HG03025 (cell line): ENCODE data around the gene KIF3C.
"Not testable (repeated sequence)": the region's sequence is repeated elsewhere in the genome, so short reads cannot be mapped to it uniquely, and the experiment has no call there.

ENCODE experiments used
- ATAC-seq: cut with Tn5 transposase; IDR thresholded peaks from one replicate; pipeline ENCODE4 v1.9.1; 2021; ENCODE audit warnings: mild to moderate bottlenecking, moderate library complexity; ENCODE audit not compliant: unreplicated experiment, low FRiP score

The KIF3C gene

DNA sequence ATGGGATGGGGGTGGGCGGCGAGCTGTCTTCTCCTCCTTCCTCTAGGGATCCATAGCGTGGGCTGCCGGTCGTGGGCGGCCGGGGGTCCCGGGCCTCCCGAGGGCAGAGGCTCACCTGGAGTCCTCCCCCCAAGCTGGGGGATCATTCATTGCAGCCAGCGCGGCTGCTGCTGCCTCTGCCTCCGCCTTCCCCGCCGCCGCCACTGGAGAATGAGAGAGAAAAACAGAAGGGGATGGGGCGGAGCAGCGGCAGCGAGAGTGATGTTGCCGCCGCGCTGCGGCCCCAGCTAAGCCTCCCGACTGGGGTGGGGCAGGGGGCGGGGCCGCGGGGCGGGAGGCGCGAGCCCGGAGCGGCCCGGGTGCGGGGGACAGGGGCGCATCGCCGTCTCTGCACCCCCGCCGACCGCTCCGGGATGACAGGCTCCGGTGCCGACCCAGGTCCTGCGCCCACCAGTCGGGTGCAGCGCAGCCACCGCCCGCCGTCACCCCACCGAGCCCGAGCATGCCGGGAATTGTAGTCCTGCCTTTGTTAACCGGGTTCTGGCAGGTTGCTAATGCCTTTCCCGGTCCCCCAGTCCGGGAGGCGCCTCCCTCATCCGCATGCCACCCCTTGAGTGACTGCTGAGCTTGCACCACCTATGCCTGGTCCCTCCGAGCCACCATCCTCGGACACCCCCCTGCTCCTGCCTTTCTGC lies at the start of gene KIF3C:
Gene KIF3C, minus strand, starts transcription at position 225 of the 695 bp plus-strand sequence. CDS start 580 bp downstream, outside the sequence.
- peak; percentile 53 for ATAC-seq

DNA sequence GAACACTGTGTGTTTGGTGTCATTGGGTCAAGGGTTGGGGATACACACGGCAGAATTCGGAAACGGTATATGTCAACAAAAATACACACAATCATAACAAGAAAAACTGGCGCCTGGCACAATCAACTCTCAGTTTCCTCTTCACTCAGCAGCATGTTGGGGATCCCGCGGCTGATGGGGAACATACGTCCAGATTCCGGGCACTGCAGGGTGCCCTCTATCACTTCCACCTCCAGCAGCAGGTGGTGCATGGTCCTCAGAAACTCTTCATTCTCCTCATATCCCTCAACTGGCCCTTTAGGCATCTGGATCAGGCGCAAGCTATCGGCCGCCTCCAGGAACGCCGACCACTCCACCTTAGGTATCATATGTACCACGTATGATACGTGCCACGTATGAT lies 45.8 kb upstream of the KIF3C start:
- ATAC-seq, result not testable (repeated sequence)

DNA sequence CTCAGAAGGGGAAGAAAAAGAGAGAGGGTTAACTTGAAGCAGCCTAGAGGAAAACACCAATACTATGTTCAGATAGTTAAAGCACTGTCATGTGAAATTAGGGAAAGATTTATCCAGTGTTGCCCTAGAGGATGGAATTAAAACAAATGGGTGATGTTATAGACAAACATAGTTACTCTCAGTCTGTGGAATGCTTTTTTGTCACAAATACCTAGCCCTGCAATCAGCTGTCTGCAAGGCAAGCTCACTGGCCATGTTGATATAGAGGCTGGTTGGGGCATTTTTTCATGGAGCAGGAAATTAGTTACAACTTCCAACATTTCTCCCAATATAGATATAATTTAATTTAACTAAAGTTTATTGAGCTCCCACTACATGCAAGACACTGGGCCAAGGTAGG lies 43.2 kb upstream of the KIF3C start:
- no peak for ATAC-seq

DNA sequence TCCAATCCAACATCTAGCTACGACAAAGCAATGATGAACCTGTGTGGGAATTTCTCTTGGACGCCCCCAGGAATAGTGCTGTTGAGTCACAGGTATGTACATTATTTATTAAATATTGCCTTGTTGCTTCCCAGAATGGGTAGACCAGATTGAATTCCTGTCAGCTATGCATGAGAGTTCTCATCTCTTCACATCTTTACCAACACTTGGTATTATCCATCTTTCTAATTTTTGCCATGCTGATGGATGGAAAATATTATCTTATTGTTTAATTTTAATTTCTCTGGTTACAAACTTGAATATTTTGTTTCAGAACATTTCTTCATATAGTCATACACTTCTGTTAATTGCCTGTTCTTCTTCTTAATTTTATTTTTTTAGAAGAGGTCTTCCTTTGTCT lies 42.0 kb upstream of the KIF3C start:
- ATAC-seq, result no peak

DNA sequence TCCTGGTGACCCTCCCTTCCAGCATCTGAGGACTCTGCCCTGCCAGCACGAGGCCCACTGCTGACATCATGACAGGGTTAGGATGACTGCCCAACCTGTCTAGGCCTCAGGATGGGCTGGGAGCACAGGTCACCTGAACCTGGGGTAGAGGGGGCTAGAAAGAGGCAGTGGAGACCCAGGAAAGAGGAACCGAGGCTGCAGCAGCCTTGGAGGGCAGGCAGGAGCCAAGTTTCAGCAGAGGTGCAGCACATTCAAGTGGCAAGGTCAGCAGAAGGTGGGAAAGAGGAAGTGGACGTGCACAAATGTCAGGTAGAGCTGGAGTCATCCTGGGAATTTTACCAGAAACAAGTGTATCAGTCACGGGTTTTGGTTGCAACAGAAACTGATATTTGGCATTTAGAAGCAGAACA lies 37.9 kb upstream of the KIF3C start:
- no peak for ATAC-seq

DNA sequence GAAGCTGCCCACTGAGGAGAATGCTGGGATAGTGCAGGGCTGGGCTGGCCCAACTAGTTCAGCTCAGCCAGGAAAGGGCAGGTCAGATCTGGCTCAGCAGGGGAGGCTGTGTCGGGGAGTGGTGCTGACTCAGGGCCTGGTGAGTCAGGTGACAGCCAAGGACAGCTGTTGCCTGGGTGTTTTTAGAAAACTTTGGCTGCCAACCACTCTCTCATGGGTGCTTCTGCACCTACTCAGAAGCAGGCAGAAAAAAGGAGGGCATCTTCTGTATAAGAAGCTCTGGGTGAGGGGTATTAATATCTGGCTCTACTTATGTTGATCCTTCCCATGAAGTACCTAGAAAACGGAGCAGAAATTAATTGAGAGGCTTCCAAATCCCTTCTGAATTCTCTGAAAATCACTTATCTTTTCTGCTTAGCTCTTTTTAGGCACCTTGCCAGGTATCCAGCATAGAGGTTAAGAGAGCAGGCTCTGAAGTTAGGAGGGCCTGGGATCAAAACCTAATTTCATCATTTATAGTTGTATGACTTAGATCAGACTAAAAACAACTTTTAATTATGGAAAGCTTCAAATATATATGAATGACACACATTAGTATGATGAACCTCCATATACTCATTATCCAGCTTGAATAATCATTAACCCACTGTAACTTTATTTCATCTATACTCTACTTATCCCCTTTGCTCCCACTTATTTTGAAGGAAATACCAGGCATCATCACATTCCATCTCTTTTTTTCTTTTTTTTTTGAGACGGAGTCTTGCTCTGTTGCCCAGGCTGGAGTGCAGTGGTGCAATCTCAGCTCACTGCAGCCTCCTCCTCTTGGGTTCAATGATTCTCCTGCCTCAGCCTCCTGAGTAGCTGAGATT lies 36.1 kb upstream of the KIF3C start:
- ATAC-seq, result no peak

DNA sequence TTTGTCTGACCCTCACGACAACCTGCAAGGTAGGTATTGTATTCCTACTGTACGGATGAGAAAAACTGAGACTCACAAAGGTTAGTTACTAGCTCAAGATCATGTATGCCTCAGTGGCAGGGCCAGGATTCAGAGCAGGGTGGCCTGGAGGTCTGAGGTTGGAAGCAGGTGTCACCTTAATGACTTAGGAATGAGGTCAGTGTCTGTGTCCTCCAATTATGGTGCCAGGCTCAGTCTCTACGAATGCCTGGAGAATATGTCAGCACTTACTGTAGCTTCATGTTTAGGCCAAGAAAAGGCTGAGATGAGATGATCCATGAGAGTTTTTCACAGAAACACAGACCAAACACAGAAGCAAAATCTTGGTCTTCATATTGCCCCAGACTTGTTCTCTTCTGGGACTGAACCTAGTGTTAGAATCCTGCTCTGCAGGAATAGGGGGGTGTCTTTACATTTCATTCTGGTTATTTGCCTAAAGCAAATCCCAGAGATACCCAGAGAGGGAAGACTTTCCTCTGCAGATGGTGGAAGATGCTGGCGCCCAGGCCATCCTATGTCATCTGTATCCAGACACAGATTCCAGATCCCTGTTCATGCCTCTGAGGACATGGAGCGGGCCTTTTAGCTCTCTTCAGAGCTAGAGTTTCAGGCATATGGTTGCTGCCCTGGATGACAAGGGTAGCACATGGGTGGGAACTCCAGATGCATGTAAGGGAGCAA lies 35.3 kb upstream of the KIF3C start:
- ATAC-seq, result no peak

DNA sequence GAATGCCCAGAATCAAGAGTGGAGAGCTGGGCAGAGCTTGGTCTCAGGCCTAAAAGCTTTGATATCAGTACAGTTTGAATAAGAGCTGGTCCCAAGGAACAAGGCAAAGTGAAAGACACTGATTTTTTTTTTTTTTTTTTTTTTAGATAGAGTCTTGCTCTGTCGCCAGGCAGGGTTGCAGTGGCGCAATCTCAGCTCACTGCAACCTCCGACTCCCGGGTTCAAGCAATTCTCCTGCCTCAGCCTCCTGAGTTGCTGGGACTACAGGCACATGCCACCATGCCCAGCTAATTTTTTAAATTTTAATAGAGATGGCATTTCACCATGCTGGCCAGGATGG lies 34.4 kb upstream of the KIF3C start:
- not testable (repeated sequence) for ATAC-seq

DNA sequence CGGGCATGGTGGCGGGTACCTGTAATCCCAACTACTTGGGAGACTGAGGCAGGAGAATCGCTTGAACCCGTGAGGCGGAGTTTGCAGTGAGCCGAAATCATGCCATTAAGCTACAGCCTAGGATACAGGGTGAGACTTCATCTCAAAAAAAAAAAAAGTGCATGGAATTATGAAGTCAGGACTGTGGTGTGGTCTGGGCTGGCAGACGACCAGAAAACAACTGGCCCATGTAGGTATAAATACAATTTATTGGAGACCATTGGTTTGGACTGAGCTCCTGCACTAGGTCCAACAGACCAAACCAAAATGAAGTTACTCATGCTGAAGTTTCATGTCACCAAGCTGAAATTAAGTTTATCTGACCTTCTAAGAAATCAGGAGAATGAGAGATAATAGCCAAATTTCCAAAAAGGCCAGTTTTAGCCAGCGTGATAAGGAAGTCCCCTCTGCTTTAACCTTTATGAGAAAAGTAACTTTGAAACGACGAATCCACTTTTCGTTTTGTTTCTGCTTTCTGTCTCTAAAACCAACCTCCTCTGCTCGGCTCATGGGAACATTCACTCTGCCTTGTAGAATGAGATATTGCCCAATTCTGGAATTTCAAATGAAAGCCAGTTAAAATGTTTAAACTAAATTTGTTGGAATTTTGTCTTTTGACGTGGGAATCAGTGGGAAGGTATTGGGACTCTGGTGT lies 33.9 kb upstream of the KIF3C start:
- no peak for ATAC-seq

DNA sequence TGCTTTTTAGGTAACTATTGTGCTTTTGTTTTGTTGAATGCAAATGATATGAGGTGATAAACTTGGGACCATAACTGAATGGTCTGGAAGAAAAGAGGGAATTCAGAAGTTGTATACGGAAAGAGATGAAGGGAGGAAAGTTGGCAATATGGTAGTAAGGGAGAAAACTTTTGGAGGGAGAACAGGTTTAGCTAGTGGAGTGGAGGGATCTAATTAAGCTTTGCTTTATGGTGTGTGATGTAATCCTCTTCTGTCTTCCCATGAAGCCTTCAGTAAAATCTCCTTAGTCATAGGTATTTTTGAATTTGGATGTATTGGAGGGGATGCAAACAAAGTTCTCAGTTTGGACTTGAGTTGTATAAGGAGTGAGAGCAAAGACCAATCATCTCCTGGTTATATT lies 31.4 kb upstream of the KIF3C start:
- no peak for ATAC-seq

DNA sequence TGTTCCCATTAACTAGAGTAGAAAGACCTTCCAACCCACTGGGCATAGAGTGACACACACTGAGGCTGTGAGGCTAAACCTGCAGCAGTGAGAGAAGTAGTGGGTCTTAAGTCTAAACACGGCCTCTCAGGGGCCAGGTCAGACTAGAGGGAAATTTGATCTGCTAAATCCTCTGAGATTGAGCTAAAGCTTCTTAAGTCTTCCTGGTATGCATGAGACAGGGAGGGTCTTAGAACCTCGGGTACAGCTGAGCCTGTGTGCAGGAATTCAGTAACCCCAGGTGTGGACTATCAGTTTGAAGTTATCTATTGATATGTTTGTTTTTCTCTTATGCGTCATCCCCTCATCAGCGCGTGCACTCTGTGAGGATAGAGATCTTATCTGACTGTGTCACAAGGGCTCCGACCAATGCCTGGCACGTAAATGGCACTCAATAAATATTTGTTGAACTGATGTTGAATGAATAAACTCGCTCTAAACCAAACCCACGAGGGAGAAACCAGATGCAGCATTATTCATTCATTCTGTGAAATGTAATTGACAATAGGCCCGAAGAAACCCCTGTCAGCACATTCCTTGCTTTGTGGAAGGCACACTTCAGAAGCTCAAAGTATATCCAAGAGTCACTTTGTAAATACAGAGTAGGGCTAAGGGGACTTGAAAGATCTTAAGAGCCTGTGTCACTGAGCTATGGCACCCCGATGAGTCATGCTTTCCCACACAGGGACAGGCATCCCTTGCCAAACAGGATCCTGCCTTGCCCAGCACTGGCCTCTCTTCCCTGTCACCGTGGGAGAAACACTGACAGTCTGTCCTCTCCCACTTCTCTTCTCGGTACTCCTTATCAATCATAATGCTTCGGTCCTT lies 29.9 kb upstream of the KIF3C start:
- ATAC-seq, result no peak

DNA sequence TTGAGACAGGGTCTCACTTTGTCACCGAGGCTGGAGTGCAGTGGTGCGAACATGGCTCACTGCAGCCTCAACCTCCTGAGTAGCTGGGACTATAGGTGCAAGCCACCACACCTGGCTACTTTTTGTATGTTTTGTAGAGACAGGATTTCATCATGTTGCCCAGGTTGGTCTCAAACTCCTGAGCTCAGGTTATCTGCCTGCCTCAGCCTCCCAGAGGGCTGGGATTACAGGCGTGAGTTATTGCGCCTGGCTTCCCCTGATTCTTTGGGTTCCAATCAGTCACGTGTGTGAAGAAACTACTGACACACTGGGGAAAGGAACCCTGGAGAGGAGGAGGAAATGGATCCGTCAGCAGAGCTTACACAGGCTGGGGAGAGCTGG lies 29.3 kb upstream of the KIF3C start:
- no peak for ATAC-seq

DNA sequence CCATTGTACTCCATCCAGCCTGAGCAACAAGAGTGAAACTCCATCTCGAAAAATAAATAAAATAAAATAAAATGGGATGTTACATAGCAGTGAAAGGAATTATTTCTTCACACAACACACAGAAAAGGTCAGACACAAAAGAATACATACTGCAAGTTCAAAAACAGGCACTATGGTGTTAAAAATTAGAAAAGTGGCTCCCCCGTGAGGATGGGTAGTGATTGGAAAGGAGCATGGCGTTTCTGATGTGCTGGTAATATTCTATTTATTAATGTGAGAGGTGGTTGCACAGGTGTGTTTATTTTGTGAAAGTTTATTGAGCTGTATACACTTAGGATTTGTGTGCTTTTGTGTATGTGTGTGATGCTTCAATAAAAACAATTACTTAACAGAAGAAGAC lies 28.6 kb upstream of the KIF3C start:
- no peak for ATAC-seq

DNA sequence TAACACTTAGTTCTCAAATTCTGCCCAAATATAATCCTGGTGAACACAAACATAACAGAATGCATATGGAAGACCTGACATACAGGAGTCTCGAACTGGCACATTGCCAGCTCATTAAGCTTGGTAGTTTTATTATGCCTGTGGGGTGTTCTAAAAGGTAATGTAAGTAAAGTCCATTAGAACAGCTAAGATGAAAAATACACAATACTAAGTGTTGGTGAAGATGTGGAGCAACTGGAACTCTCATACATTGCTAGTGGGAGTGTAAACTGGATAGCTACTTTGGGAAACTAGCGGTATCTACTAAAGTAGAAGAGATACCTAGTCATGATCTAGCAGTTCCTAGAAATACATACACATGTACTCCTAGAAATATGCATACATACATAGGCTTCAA lies 27.3 kb upstream of the KIF3C start:
- no peak for ATAC-seq

DNA sequence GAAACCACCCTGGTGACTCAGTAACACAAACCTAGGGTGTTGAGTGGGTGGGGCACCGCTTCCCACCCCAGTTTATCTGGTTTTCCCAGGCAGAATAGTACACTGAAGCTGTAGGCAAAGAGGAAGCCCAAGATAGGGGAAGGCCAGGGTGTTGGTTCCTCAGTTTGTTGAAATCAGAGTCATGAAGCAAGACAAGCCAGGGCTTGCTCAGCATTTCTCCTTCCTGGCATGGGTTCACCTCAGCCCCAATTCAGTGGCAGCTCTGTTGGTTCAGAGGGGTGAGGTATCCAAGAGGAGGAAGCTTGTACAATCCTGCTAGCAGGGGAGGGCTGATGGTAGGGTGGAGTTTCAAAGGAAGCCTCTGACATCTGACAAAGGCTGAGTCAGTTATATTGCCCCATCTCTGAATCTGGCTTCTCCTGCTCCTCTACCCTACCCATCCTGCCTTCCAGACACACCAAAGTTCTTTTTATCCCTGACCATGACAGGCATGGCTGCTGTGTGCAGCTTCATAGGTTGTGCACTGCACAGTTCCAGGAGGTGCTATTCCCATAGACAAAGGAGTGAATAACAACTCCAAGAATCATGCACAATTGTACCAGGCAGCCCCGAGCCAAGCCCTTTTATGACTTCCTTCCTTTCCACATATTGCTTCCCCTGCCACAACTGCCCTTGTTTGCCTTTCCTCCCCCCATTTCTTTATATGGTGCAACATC lies 26.7 kb upstream of the KIF3C start:
- no peak for ATAC-seq

DNA sequence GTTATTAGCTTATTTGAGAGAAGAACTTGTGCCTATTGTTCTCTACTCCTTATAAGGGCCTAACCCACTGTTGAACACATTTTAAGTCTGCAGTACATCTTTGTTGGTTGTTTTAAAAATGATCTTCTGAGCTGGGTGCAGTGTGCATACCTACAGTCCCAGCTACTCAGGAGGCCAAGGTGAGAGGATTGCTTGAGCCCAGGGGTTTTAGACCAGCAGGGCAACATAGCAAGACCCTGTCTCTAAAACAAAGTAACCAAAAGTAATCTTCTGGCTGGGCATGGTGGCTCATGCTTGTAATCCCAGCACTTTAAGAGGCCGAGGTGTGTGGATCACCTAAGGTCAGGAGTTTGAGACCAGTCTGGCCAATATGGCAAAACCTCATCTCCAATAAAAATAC lies 25.8 kb upstream of the KIF3C start:
- no peak for ATAC-seq

DNA sequence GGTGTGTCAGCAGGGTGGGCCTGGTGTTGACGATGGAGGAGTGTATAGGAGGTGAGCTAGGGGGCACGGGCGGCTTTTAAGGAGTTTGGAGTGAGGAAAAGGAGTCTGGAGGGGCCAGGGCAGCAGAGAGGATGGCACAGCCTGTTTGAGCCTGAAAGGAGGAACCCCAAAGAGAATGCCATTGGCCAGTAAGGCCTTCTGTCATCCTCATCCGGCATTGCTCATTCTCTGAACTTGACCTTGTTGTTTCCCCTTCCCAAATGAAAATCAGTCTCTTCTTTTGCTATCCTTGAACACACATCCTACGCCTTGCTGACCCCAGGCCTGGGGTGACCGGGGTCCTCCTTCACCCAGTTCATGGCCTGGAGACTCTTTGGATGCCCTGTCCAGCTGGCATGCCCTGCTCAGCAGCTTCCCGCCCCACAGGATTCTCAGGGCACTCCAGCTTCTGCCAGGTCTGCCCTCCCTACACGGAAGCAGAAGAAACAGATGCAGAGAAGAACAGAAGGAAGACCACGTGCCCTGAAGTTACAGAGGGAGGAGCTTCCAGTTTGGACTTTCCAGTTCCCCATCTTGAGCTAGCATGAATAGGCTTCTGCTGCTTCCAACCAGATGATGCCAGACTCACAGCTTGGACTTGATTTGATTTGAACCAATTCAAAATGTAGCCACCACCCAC lies 20.5 kb upstream of the KIF3C start:
- ATAC-seq, result no peak

DNA sequence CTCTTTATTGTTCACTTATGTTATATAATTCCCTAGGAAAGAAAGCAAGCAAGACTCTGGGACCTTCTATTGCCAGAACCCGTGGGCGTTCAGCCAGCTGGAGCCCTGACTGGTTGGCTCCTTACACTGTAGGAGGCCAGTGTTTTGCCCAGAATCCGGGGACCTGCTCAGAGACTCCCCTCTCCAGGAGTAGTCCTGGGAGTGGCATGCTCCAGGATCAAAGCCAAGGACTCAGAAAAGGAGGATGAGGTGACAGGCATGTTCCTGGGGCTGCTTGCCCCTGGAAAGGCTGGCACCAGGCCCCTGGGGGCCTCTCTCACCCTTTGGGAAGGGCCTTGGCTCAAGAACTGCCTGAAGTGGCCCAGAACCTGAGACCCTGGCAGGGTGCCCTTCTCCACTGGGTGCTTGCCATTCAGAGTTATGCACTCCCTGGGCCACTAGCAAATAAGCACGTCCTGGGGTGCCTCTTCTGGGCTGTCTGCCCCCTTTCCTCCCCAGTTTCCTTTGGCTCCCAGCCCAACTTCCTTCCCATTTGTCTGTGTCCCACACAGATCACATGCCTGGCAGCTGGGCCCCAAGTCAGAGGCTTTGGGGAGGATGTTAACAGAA lies 19.6 kb upstream of the KIF3C start:
- ATAC-seq, result no peak
